ENCODE data around the gene MPPED1.
A peak's percentile ranks its signal among the peaks of the same experiment; 100 is the strongest.

MPPED1 gene, protein sequence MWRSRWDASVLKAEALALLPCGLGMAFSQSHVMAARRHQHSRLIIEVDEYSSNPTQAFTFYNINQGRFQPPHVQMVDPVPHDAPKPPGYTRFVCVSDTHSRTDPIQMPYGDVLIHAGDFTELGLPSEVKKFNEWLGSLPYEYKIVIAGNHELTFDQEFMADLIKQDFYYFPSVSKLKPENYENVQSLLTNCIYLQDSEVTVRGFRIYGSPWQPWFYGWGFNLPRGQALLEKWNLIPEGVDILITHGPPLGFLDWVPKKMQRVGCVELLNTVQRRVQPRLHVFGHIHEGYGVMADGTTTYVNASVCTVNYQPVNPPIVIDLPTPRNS

GRCh38 chr22:43411869-43412807 is at the start of gene MPPED1:
Gene MPPED1, plus strand, starts transcription at chr22:43412014. Its CDS starts 12,972 bp downstream, at chr22:43424986.
- no peak for DNase-seq

DNA sequence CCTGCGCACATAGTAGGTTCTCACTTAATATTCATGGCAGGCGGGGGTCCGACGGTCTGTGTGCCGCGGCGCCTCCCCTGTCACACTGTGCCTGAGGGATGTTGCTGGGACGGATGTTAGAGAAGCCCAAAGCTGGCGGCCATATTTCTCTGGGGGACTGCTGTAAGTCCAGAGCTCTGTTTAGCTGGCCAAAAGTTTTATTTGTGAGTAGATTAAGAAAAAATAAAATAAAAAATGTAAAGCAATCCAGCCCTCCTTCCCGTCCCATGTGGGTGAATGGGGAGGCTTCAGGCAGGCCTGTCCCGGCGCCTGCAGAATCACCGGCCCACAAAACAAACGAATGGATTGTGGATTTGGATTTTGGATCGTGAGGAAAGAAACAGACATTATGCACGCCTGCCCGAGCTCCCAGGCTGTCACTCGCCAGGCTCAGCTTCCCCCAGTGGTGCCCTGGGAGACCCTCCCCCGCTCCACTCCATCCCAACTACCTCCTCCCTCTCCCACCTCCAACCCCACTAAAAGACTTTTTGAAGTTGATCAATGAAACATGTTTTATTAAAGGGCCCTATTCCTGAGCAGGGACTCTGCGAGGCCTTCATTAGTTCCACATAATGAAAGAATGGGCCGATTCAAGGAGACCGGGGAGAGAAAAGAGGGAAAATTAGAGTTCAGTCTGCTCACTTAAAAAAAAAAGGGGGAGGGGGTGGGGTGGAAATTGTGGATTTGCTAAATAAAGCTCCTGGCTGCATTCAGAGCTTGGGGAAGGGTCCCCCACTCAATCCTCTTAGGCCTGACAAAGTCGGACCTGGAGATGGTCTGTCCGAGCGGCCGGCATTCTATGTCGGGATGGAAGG is 48.3 kb upstream of the MPPED1 start:
- no peak for DNase-seq

- DNase-seq = no peak
Measured at GRCh38 chr22:43364169-43364435, 47.7 kb upstream of the MPPED1 start.

- DNase-seq = no peak
Measured at GRCh38 chr22:43365715-43366440, 45.9 kb upstream of the MPPED1 start.

DNA sequence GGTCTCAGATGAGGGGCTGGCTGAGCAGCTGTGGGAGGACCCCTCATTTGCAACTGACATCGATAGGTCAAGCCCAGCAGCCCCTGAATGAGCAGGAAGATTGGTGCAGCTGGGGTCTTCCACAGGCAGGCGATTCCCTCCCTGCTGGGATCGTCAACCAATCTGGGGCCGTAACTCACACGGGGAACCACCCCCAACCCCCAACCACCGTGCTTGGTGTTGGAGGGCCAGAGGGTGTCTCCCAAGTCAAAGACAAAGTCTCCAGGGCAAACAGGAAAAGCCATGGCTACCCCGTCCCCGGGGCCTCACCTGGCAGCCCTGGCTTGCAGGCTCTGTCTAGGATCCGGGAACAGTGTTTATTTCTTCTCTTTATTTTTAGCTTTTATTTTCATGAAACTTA is 41.8 kb upstream of the MPPED1 start:
- DNase-seq = no peak

GRCh38 chr22:43375951-43376455 is 35.8 kb upstream of the MPPED1 start:
- DNase-seq = no peak

DNA sequence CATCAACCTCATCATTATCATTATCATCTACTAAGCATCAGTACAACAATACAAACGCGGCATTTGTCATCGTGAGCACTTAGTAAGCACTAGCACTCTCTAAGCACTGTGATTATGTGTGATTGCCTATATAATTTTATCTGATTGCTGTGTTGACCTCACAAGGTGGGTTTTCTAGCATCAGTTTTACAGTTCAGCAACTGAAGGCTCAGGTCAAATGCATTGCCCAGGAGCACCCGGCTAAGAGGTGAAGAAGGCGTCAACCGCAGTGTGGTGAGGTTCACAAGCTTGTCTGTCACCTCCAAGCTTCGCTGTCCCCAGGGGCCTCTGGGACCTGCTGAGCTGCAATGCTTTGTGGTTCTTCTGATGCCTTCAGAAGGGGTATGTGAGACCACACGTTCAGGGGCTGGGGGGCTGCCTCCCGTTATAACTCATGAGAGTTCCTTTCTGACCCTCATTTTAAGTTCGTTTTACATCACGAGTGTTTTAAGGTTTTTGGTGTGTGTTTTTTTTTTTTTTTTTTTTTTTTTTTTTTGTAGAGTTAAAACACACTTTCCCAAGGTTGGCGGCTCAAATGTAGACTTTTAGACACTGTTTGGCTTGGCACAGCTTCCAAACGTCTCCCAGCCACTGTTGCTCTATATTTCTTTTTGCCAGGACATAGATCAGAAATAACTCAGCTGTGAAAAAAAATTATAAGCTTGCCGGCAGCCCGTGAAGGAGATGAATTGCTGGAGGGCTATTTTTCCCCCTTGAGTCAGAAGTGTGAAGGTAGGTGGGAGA is 34.9 kb upstream of the MPPED1 start:
- DNase-seq = peak; percentile 52

DNA sequence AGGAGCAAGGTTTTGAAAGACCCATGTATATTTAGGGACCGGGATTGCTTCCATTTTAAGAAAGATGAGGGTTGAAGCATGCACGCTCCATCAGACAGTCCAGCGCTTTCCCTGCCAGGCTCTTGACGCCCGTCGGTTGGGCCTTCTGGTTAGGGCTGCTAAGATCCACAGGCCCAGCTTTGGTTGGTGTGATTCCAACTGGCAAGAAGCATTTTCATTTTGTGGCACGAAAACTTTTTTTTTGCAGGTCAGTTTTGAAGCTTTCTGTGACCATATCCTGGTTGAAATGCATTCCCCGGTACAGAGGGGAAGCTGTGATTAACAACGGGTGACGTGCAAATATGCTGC is 34.3 kb upstream of the MPPED1 start:
- no peak for DNase-seq

DNA sequence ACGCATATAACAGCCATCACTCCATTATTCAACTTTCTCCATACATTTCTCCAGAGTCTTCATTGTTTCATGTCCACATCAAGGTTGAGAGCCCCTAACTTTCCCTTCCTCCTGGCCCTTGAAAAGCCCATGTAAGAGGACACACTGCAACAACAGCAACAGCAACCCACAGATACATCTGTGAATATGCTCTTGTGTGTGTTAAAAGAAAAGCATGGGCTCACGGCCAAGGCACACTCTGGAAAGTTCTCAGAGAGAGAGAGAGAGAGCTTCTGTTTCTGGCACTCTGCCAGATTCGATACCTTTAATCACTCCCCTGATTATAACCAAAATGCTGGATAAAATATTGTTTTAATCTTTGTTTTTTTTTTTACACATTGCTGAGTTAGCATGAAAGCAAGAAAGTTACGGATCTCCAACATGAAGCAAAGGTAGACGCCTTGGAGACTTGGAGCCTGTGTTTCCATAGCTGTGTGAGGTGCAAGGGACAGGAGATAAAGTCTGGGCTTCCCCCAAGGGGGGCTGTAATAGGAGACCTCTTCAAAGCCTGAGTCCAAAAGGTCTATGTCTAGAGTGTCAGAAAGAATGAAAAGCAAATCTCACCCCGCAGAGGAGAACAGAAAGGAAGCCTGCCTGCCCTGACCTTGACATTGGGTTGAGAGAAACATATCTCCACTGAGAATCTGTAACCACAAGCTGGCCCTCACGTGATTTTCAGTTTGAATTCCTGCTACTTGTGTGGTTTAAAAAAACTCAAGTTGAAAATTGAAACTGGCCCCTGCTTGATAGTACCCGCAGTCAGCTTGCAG is 33.7 kb upstream of the MPPED1 start:
- DNase-seq = no peak

DNA sequence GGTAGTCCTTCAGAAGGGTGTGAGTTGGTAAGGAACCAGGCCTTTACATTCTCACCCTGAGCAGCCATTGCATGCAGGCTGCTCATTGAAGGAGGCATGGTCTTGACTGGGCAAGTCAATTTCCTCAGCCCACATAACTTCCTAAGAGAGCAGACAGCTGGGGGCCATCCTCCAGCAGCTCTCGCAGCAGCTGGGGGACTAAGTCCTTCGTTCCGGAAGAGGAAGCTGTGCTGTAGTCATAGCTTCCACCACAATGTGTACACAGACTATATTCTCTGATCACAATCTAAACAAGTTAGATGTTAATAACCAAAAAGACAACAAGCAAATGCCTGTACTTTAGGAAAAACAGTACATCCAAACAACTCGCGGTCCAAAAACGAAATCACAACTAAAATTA is 30.1 kb upstream of the MPPED1 start:
- DNase-seq = no peak

DNA sequence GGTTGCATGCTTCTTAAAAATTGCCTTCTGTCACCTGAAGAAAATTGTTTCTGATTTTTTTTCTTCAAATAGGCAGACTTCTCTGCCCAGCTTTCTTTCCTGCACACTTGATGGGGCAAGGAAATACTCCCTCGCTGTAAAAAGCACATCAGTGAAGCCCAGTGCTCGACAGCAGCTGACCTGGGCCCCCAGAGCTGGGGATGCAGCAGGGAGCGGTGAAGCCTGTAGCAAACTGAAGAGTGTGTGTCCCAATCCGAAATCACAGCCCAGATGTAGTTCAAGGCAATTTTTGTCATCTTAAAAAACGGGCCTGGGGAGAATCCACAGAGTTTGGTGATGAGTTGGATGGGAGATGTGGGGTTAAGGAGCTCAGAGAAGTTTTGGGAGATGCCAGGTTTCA is 27.0 kb upstream of the MPPED1 start:
- DNase-seq = no peak

- DNase-seq = peak; percentile 66
Measured at GRCh38 chr22:43385770-43386641, 25.8 kb upstream of the MPPED1 start.

DNA sequence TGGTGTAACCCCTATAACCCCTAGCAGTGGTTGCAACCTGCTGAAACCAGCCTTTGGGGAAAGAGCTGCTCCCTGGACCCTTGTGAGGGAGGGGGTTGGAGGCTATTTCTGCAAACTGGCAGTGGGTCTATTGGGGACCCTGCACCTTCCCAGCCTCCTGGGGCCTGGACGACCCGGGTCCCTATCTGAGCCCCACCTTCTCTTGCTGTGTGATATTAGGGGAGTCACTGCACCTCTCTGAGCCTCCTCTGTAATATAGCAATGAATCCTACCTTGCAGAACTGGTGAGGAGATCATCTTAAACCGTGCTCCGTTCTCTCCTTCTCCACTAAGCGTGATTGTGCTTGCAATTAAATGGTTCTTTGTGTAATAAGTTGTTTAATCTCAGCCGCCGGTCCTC is 24.0 kb upstream of the MPPED1 start:
- no peak for DNase-seq

DNA sequence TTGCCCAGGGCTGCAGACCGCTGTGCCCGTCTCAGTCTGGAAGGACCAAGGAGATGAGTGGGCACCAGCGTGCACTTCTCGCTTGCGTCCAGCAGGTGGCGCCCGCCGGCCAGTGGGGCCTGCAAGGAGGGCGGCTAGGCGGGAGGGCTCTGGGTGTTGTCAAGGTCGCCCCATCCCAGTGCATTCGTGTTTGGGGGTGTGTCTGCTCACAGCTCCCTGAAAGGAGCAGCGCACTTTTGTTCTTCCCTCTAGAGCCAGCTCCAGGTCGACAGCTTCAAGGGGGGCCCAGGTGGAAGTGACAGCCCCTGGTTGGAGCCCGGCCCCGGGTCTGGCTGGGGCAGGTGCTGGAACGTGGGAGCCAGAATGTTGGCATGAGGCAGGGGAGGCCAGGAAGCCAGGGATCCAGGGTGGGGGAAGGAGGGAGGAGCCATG is 23.4 kb upstream of the MPPED1 start:
- peak; percentile 73 for DNase-seq

GRCh38 chr22:43389227-43389836 is 22.5 kb upstream of the MPPED1 start:
- no peak for DNase-seq

DNA sequence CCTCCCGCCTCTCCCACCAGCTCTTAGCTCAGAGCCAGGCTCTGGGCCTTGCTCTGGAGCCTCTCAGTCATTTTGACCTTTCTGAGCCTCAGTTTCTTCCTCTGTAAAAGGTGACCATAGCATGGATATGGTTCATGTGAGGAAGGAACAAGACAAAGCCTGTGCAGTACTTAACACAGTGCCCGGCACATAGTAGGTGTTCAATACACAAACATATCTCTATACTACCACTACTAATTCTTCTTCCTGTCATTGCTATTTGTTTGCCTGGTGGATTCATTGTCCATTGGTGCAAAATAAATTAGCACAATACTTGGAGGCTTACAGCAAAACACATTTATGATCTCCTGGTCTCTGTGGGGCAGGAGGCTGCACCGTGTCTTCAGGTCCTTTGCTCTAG is 21.6 kb upstream of the MPPED1 start:
- no peak for DNase-seq

GRCh38 chr22:43390872-43391271 is 20.9 kb upstream of the MPPED1 start:
- DNase-seq = no peak

GRCh38 chr22:43391306-43391705 is 20.5 kb upstream of the MPPED1 start:
- DNase-seq = no peak

GRCh38 chr22:43392385-43392989 is 19.3 kb upstream of the MPPED1 start:
- no peak for DNase-seq

All from NCI-H1436 (cell line).